SU-DHL-6 (cell line): Measurements from ENCODE around the gene CCDC188.

Experiments used
- EZH2phosphoT487 ChIP-seq: fragments of 200-600 bp; sonication (generic), shearing (Covaris generic); conservative IDR thresholded peaks from 2 replicates; pipeline ENCODE4 v1.6.1; 2018; ENCODE audit warnings: mild to moderate bottlenecking, antibody characterized with exemption, low read length, moderate library complexity, mixed read lengths
- TF ChIP-seq, protein P1 (sequence below): fragments of 200-600 bp; sonication (generic); IDR thresholded peaks from one replicate; pipeline ENCODE4 v1.5.1; 2017; ENCODE audit warnings: antibody characterized with exemption, mild to moderate bottlenecking, low read length, moderate library complexity; ENCODE audit not compliant: insufficient read depth, poor library complexity, severe bottlenecking

DNA sequence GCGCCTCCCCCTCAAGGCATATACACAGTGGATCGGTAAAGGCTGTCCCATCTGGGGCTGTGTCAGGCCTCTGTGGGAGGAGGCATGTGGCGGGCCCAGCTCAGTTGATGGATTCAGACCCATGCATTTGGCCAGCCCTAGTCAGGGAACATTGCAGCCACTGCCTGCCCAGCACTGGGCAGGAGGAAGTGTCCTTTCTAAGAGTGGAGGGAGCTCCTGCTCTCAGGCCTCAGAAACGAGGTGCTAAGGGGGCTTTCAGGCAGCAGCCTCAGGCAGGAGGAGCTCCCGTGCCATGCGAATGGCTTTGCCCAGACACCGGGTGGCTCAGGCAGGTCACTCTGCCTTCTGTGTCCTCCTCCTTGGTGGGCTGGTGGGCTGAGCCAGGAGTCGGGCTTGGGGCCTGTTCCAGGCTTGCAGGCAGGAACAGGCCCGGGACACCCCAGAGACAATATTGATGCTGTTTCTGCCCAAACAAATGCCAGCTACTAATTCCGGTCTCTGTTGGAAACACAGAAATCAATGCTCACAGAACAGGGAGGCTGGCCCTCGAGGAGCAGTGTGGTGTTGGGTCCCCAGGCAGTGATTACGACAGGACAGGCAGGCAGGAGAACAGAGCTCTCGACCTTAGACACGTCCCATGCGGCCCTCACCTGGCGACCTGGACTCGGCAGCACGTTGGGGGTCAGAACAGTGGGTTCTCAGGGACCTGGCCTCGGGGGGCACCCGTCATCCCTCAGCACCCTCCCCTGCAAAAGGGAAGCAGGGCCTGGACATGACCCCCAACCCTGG, 42.3 kb upstream of the CCDC188 start:
- TF ChIP-seq, protein P1, sequence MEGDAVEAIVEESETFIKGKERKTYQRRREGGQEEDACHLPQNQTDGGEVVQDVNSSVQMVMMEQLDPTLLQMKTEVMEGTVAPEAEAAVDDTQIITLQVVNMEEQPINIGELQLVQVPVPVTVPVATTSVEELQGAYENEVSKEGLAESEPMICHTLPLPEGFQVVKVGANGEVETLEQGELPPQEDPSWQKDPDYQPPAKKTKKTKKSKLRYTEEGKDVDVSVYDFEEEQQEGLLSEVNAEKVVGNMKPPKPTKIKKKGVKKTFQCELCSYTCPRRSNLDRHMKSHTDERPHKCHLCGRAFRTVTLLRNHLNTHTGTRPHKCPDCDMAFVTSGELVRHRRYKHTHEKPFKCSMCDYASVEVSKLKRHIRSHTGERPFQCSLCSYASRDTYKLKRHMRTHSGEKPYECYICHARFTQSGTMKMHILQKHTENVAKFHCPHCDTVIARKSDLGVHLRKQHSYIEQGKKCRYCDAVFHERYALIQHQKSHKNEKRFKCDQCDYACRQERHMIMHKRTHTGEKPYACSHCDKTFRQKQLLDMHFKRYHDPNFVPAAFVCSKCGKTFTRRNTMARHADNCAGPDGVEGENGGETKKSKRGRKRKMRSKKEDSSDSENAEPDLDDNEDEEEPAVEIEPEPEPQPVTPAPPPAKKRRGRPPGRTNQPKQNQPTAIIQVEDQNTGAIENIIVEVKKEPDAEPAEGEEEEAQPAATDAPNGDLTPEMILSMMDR, result no peak
- TF ChIP-seq EZH2phosphoT487, result no peak
